Progenitor cell of endocrine pancreas (in vitro differentiated cells): Measurements from ENCODE around the gene HIBCH. TPM values are rescaled to one million over a fixed set of nuclear protein-coding genes. Genes with fewer than 3 reads are reported as not detected.

ENCODE experiments used
- DNase-seq: peaks from one replicate; pipeline ENCODE4 v3.0.0; 2021; ENCODE audit warnings: low spot score; ENCODE audit not compliant: unreplicated experiment
- H3K27ac Mint-ChIP-seq: 2 replicates; pipeline ENCODE4 v1.8.0; 2021; ENCODE audit warnings: mild to moderate bottlenecking, moderate library complexity, mixed read lengths
- H3K27me3 Mint-ChIP-seq: 2 replicates; pipeline ENCODE4 v1.8.0; 2021; ENCODE audit warnings: mixed read lengths
- H3K36me3 Mint-ChIP-seq: 2 replicates; pipeline ENCODE4 v1.8.0; 2022; ENCODE audit warnings: mixed read lengths; ENCODE audit not compliant: insufficient read depth
- H3K4me1 Mint-ChIP-seq: 2 replicates; pipeline ENCODE4 v1.8.0; 2021; ENCODE audit warnings: low read depth, mixed read lengths
- H3K4me3 Mint-ChIP-seq: 2 replicates; pipeline ENCODE4 v1.8.0; 2021; ENCODE audit warnings: low read depth, mild to moderate bottlenecking, moderate library complexity, mixed read lengths
- H3K9me3 Mint-ChIP-seq: 2 replicates; pipeline ENCODE4 v1.8.0; 2021; ENCODE audit warnings: low read depth, mixed read lengths
- CTCF ChIP-seq: fragments of 200-600 bp; sonication (generic); IDR thresholded peaks from one replicate; pipeline ENCODE4 v1.5.0; 2021; ENCODE audit warnings: antibody characterized with exemption, mild to moderate bottlenecking; ENCODE audit not compliant: unreplicated experiment
- total RNA-seq: library from RNA; stranded (reverse); gene quantifications from 2 replicates; pipeline ENCODE4 v1.2.1, GENCODE V29; 2021

The HIBCH gene
- total RNA-seq, 1 donor from 2014 or later, result 49.5 TPM

GRCh38 chr2:190355968-190356644 lies 36.5 kb upstream of the HIBCH start:
- Mint-ChIP-seq H3K27ac (peak overlapping the region; percentile 95), H3K4me1 (peaks cover 42% of the 10 kb centered on the region), H3K36me3 (no peaks in the 10 kb centered on the region), H3K4me3 (peak overlapping the region; percentile 19), H3K9me3 (no peaks in the 10 kb centered on the region), H3K27me3 (no peaks in the 10 kb centered on the region)
- TF ChIP-seq CTCF, result no peak
- DNase-seq, result no peak

- Mint-ChIP-seq H3K9me3 (no peaks in the 10 kb centered on the region), H3K36me3 (no peaks in the 10 kb centered on the region), H3K4me3 (no peak overlapping the region), H3K27ac (peak overlapping the region; percentile 28), H3K27me3 (no peaks in the 10 kb centered on the region), H3K4me1 (peaks cover 42% of the 10 kb centered on the region)
- TF ChIP-seq CTCF, result no peak
- DNase-seq, result no peak
Observed at GRCh38 chr2:190354003-190354690, 34.5 kb upstream of the HIBCH start.

DNA sequence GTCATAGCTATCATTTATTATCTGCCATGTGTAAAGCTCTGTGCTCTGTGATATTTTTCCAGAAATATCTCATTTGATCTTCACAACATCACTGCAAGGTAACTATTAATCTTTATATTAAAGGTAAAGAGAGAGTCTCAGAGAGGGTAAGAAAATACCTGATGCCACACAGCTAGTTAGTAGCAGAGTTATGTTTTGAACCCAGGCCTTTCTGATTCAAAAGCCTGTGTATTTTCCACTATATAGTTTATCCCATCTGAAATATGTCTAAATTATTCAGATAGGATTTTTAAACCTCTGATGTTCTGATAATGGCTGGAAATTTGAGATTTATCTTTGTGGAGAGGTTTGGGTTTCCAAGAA lies 33.9 kb upstream of the HIBCH start:
- Mint-ChIP-seq H3K9me3 (no peaks in the 10 kb centered on the region), H3K27ac (no peak overlapping the region), H3K27me3 (no peaks in the 10 kb centered on the region), H3K4me1 (peaks cover 42% of the 10 kb centered on the region), H3K4me3 (no peak overlapping the region), H3K36me3 (no peaks in the 10 kb centered on the region)
- no peak for DNase-seq
- no peak for TF ChIP-seq CTCF

DNA sequence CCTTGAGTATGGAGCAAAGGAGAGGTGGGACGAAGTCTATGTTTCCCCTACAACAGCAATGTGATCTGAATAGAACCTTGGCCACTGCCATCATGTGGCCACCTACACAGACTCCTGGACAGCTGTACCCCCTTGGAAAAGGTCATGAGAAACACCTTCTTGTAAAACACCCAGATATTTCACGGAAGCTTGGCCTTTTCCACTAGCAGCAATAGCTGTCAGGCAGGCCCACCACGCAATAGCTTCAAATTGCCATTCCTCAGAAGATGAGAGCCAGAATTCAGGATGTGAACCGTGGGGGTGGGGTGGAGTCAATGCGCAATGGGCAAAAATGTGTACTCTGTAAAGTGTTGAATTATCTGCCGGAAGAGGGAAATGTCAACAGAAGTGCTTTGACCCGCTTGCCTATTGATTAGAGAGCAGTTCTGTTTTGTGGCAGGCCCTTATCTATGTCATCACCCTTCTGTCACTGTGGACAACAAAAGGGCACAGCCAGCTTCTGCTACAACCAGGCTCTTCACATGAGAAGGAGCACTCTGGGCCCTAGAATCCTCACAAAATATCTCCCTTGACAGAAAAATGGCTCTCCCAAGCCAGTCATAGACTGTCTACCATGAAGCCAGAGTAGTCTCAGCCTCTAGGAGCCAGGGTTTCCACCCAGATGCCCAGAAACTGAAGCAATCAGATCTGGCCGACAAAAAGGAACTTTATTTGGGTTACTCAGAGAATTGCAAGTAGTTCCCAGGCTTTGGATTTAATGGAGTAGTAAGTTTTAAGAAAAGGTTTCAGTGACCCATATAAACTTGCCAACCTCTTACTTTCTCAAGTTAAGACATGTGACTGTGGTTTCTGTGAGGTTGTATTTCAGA lies 33.3 kb upstream of the HIBCH start:
- DNase-seq, result no peak
- Mint-ChIP-seq H3K27ac (peak overlapping the region; percentile 85), H3K27me3 (no peaks in the 10 kb centered on the region), H3K4me1 (peaks cover 42% of the 10 kb centered on the region), H3K4me3 (no peak overlapping the region), H3K36me3 (no peaks in the 10 kb centered on the region), H3K9me3 (no peaks in the 10 kb centered on the region)
- TF ChIP-seq CTCF, result no peak

DNA sequence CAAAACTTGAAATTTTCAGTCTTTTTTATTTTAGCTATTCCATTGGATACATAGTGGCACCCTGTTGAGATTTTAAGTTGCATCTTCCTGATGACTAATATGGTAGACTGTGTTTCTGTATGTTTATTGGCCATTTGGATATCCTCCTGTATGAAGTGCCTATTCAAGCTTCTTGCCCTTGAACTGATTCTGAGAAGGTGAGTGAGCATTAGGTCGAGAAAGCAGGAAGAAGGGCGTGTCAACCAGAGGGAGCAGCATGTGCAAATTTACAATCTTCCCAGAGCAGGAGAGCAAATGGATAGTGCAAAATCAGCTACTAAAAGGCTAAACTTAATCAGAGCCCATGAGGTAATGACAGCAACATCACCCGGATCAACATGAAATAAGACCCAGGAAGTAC lies 32.3 kb upstream of the HIBCH start:
- Mint-ChIP-seq H3K4me1 (peaks cover 36% of the 10 kb centered on the region), H3K36me3 (no peaks in the 10 kb centered on the region), H3K27me3 (no peaks in the 10 kb centered on the region), H3K4me3 (no peak overlapping the region), H3K27ac (no peak overlapping the region), H3K9me3 (no peaks in the 10 kb centered on the region)
- TF ChIP-seq CTCF, result no peak
- DNase-seq, result no peak
